ENCODE results near the gene SPRR2A.

GRCh38 chr1:153030895-153031294 is 26.4 kb downstream of the SPRR2A start, which contains the start of gene SPRR1B:
- TF ChIP-seq CTCF (IDR thresholded peaks at IDR 0.05; ENCODE audit: insufficient read depth, low read depth, low read length): no peak
- no peak for TF ChIP-seq EZH2 (IDR thresholded peaks at IDR 0.05; ENCODE audit: insufficient read depth, low read length)

Measured in astrocyte (in vitro differentiated cells and primary cell).